ENCODE results near the gene RASGEF1C. TPM values are rescaled to one million over a fixed set of nuclear protein-coding genes. Genes with fewer than 3 reads are reported as not detected.

RASGEF1C gene
- total and polyA plus RNA-seq, 10 of the 15 experiments (the other 5 are each of a cell fraction or from before 2014, with no cell fraction given): not detected

DNA sequence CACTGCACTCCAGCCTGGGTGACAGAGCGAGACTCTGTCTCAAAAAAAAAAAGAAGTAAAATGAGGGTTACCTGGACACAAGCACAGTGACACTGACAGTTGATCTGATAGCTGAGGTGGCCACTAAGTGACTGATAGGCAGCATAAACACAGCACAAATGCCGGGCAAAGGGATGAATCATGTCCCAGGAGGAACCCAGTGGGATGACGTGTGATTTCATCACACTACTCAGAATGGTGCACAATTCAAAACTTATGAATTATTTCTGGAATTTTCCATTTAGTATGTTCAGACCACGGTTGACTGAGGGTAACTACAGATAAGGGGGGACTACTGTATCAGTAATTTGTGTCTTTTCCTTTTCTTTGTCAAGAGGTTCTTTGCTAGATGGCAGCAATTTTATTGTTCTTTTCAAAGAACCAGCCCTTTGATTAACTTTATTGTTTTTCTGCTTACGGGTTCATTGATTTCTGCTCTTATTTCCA, 103.1 kb downstream of the RASGEF1C start (continued):
- TF ChIP-seq, protein P1, sequence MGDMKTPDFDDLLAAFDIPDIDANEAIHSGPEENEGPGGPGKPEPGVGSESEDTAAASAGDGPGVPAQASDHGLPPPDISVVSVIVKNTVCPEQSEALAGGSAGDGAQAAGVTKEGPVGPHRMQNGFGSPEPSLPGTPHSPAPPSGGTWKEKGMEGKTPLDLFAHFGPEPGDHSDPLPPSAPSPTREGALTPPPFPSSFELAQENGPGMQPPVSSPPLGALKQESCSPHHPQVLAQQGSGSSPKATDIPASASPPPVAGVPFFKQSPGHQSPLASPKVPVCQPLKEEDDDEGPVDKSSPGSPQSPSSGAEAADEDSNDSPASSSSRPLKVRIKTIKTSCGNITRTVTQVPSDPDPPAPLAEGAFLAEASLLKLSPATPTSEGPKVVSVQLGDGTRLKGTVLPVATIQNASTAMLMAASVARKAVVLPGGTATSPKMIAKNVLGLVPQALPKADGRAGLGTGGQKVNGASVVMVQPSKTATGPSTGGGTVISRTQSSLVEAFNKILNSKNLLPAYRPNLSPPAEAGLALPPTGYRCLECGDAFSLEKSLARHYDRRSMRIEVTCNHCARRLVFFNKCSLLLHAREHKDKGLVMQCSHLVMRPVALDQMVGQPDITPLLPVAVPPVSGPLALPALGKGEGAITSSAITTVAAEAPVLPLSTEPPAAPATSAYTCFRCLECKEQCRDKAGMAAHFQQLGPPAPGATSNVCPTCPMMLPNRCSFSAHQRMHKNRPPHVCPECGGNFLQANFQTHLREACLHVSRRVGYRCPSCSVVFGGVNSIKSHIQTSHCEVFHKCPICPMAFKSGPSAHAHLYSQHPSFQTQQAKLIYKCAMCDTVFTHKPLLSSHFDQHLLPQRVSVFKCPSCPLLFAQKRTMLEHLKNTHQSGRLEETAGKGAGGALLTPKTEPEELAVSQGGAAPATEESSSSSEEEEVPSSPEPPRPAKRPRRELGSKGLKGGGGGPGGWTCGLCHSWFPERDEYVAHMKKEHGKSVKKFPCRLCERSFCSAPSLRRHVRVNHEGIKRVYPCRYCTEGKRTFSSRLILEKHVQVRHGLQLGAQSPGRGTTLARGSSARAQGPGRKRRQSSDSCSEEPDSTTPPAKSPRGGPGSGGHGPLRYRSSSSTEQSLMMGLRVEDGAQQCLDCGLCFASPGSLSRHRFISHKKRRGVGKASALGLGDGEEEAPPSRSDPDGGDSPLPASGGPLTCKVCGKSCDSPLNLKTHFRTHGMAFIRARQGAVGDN (IDR thresholded peaks at IDR 0.05): no peak
- no peak for TF ChIP-seq BMI1 (IDR thresholded peaks at IDR 0.05; ENCODE audit: borderline replicate concordance)
- TF ChIP-seq, protein P2, sequence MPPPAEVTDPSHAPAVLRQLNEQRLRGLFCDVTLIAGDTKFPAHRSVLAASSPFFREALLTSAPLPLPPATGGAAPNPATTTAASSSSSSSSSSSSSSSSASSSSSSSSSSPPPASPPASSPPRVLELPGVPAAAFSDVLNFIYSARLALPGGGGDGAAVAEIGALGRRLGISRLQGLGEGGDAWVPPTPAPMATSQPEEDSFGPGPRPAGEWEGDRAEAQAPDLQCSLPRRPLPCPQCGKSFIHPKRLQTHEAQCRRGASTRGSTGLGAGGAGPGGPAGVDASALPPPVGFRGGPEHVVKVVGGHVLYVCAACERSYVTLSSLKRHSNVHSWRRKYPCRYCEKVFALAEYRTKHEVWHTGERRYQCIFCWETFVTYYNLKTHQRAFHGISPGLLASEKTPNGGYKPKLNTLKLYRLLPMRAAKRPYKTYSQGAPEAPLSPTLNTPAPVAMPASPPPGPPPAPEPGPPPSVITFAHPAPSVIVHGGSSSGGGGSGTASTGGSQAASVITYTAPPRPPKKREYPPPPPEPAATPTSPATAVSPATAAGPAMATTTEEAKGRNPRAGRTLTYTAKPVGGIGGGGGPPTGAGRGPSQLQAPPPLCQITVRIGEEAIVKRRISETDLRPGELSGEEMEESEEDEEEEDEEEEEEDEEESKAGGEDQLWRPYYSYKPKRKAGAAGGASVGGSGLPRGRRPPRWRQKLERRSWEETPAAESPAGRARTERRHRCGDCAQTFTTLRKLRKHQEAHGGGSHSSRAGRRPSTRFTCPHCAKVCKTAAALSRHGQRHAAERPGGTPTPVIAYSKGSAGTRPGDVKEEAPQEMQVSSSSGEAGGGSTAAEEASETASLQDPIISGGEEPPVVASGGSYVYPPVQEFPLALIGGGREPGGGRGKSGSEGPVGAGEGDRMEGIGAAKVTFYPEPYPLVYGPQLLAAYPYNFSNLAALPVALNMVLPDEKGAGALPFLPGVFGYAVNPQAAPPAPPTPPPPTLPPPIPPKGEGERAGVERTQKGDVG (CRISPR knock-in tag; IDR thresholded peaks at IDR 0.05): no peak
- TF ChIP-seq, protein P3, sequence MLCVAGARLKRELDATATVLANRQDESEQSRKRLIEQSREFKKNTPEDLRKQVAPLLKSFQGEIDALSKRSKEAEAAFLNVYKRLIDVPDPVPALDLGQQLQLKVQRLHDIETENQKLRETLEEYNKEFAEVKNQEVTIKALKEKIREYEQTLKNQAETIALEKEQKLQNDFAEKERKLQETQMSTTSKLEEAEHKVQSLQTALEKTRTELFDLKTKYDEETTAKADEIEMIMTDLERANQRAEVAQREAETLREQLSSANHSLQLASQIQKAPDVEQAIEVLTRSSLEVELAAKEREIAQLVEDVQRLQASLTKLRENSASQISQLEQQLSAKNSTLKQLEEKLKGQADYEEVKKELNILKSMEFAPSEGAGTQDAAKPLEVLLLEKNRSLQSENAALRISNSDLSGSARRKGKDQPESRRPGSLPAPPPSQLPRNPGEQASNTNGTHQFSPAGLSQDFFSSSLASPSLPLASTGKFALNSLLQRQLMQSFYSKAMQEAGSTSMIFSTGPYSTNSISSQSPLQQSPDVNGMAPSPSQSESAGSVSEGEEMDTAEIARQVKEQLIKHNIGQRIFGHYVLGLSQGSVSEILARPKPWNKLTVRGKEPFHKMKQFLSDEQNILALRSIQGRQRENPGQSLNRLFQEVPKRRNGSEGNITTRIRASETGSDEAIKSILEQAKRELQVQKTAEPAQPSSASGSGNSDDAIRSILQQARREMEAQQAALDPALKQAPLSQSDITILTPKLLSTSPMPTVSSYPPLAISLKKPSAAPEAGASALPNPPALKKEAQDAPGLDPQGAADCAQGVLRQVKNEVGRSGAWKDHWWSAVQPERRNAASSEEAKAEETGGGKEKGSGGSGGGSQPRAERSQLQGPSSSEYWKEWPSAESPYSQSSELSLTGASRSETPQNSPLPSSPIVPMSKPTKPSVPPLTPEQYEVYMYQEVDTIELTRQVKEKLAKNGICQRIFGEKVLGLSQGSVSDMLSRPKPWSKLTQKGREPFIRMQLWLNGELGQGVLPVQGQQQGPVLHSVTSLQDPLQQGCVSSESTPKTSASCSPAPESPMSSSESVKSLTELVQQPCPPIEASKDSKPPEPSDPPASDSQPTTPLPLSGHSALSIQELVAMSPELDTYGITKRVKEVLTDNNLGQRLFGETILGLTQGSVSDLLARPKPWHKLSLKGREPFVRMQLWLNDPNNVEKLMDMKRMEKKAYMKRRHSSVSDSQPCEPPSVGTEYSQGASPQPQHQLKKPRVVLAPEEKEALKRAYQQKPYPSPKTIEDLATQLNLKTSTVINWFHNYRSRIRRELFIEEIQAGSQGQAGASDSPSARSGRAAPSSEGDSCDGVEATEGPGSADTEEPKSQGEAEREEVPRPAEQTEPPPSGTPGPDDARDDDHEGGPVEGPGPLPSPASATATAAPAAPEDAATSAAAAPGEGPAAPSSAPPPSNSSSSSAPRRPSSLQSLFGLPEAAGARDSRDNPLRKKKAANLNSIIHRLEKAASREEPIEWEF (IDR thresholded peaks at IDR 0.05; ENCODE audit: insufficient replicate concordance, low read depth, low read length): no peak
- TF ChIP-seq, protein P4, sequence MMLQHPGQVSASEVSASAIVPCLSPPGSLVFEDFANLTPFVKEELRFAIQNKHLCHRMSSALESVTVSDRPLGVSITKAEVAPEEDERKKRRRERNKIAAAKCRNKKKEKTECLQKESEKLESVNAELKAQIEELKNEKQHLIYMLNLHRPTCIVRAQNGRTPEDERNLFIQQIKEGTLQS (IDR thresholded peaks at IDR 0.05; ENCODE audit: borderline replicate concordance, extremely low read depth, low read depth, low read length): no peak

Measured in GM12878 (cell line).